ENCODE measurements around the gene CYRIA.
A peak's percentile ranks its signal among the peaks of the same experiment; 100 is the strongest.

The CYRIA gene

DNA sequence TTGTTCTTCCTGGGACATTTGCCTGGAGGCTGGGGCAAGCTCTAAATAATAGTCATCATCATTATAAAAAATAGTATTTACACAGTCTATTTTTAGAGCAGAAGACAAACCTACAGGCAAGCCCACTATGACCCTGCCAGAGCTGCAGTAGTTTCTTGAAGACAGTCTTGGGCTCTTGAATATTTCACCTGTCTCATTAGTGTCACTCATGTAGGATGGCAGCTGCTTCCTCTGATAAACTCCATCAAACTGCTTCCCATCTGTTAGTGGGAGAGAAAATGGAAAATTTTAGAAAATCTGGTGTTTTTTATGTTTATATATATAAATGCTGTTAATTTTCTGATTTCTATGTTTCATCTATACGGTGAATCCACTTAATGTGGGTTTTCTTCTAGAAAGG, 8.5 kb upstream of the CYRIA start:
- H3K36me3 ChIP-seq (replicated peaks; ENCODE audit: low read depth, low read length) = peaks cover 4% of the 10 kb centered on the region
- H3K4me2 ChIP-seq (ENCODE audit: low read length) = no peak overlapping the region
- no peak for TF ChIP-seq EZH2phosphoT487 (IDR thresholded peaks at IDR 0.05; ENCODE audit: low read depth)
- no peak overlapping the region for H3K4me3 ChIP-seq (ENCODE audit: low read length)
- H3K9me3 ChIP-seq (ENCODE audit: insufficient read depth, low read length) = peaks cover 8% of the 10 kb centered on the region; the same call in 1 of the 2 replicates
- H3K27ac ChIP-seq (ENCODE audit: low read length) = no peak overlapping the region
- H3K9ac ChIP-seq (ENCODE audit: low read length) = no peak overlapping the region
- no peaks in the 10 kb centered on the region for H4K20me1 ChIP-seq (ENCODE audit: insufficient read depth, low read length)
- no peak overlapping the region for H2AFZ ChIP-seq (ENCODE audit: low read depth, low read length)
- no peaks in the 10 kb centered on the region for H3K79me2 ChIP-seq (ENCODE audit: low read length)
- peaks cover 4% of the 10 kb centered on the region for H3K4me1 ChIP-seq (ENCODE audit: low read length)
- H3K27me3 ChIP-seq (ENCODE audit: low read depth, low read length) = no peaks in the 10 kb centered on the region

- H4K20me1 ChIP-seq (ENCODE audit: insufficient read depth, low read length) = no peaks in the 10 kb centered on the region
- no peaks in the 10 kb centered on the region for H3K36me3 ChIP-seq (replicated peaks; ENCODE audit: low read depth, low read length)
- H3K9ac ChIP-seq (ENCODE audit: low read length) = no peak overlapping the region
- 0 out of 2 replicates have a peak, but pooled peaks cover 1% of the 10 kb centered on the region for H3K27me3 ChIP-seq (ENCODE audit: low read depth, low read length)
- no peaks in the 10 kb centered on the region for H3K9me3 ChIP-seq (ENCODE audit: insufficient read depth, low read length)
- TF ChIP-seq, protein P1, sequence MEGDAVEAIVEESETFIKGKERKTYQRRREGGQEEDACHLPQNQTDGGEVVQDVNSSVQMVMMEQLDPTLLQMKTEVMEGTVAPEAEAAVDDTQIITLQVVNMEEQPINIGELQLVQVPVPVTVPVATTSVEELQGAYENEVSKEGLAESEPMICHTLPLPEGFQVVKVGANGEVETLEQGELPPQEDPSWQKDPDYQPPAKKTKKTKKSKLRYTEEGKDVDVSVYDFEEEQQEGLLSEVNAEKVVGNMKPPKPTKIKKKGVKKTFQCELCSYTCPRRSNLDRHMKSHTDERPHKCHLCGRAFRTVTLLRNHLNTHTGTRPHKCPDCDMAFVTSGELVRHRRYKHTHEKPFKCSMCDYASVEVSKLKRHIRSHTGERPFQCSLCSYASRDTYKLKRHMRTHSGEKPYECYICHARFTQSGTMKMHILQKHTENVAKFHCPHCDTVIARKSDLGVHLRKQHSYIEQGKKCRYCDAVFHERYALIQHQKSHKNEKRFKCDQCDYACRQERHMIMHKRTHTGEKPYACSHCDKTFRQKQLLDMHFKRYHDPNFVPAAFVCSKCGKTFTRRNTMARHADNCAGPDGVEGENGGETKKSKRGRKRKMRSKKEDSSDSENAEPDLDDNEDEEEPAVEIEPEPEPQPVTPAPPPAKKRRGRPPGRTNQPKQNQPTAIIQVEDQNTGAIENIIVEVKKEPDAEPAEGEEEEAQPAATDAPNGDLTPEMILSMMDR (IDR thresholded peaks at IDR 0.05; ENCODE audit: low read depth, low read length) = no peak
- TF ChIP-seq EZH2phosphoT487 (IDR thresholded peaks at IDR 0.05; ENCODE audit: low read depth) = no peak
- H3K4me1 ChIP-seq (ENCODE audit: low read length) = peaks cover 28% of the 10 kb centered on the region
- H3K4me3 ChIP-seq (ENCODE audit: low read length) = no peak overlapping the region
- no peaks in the 10 kb centered on the region for H3K79me2 ChIP-seq (ENCODE audit: low read length)
- no peak overlapping the region for H3K27ac ChIP-seq (ENCODE audit: low read length)
- no peak overlapping the region for H2AFZ ChIP-seq (ENCODE audit: low read depth, low read length)
- H3K4me2 ChIP-seq (ENCODE audit: low read length) = no peak overlapping the region
These were observed 6.1 kb upstream of the CYRIA start for GRCh38 chr2:16671760-16672159.

DNA sequence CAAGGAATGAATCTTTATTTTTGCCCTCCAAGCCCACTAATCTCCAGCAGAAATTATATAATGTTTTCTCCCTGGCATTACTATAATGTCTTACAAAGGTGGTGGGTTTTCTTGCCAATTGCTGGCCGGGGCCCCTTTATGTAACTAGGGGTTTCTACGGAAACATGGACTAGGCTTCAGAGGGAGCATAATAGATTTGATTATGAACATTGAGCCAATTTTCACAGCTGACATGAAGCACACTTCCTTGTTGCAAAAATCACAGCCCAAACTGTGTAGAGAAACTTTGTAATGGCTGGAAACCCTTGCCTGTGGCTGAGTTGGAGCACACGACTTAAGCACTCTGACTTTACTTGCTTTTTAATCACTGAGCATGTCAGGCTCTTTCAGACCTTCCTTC, 3.8 kb upstream of the CYRIA start:
- Histone ChIP-seq H3K4me2 (ENCODE audit: low read length) (no peak overlapping the region), H3K27me3 (ENCODE audit: low read depth, low read length) (peaks cover 7% of the 10 kb centered on the region; the same call in 1 of the 2 replicates), H3K9ac (ENCODE audit: low read length) (no peak overlapping the region), H3K4me3 (ENCODE audit: low read length) (no peak overlapping the region), H2AFZ (ENCODE audit: low read depth, low read length) (no peak overlapping the region), H3K9me3 (ENCODE audit: insufficient read depth, low read length) (no peaks in the 10 kb centered on the region), H4K20me1 (ENCODE audit: insufficient read depth, low read length) (no peaks in the 10 kb centered on the region), H3K36me3 (replicated peaks; ENCODE audit: low read depth, low read length) (no peaks in the 10 kb centered on the region), H3K4me1 (ENCODE audit: low read length) (peaks cover 43% of the 10 kb centered on the region), H3K79me2 (ENCODE audit: low read length) (no peaks in the 10 kb centered on the region), H3K27ac (ENCODE audit: low read length) (no peak overlapping the region)
- TF ChIP-seq, protein P1 (IDR thresholded peaks at IDR 0.05; ENCODE audit: low read depth, low read length) = no peak
- no peak for TF ChIP-seq EZH2phosphoT487 (IDR thresholded peaks at IDR 0.05; ENCODE audit: low read depth)

DNA sequence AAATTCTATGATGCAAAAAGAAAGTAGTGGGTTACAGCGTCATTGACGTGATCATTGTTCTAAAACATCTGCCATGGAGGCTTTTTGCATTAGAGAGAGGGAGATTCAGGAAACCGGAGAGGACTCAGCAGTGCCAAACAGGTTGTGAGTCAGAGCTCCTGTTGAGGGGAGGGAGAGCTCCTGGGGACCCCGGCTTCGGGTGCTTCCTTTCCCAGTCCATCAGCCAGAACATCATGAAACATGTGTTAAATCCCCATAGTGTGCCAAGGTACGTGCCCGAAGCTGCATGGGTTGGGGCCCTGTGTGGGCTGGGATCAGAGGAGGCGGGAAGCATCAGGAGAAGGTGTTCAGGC, 791 bp upstream of the CYRIA start:
- Histone ChIP-seq H3K4me2 (ENCODE audit: low read length) (peak overlapping the region; percentile 93), H3K27me3 (ENCODE audit: low read depth, low read length) (peaks cover 7% of the 10 kb centered on the region; the same call in 1 of the 2 replicates), H3K36me3 (replicated peaks; ENCODE audit: low read depth, low read length) (no peaks in the 10 kb centered on the region), H3K27ac (ENCODE audit: low read length) (no peak overlapping the region), H3K79me2 (ENCODE audit: low read length) (no peaks in the 10 kb centered on the region), H3K4me3 (ENCODE audit: low read length) (peak overlapping the region; percentile 97), H3K4me1 (ENCODE audit: low read length) (peaks cover 71% of the 10 kb centered on the region), H3K9ac (ENCODE audit: low read length) (peak overlapping the region; percentile 72), H2AFZ (ENCODE audit: low read depth, low read length) (peak overlapping the region; percentile 50; the same call in 1 of the 2 replicates), H3K9me3 (ENCODE audit: insufficient read depth, low read length) (no peaks in the 10 kb centered on the region), H4K20me1 (ENCODE audit: insufficient read depth, low read length) (no peaks in the 10 kb centered on the region)
- TF ChIP-seq, protein P1 (IDR thresholded peaks at IDR 0.05; ENCODE audit: low read depth, low read length) = no peak
- no peak for TF ChIP-seq EZH2phosphoT487 (IDR thresholded peaks at IDR 0.05; ENCODE audit: low read depth)

Measured in OCI-LY3 (cell line).